Effector CD8-positive, alpha-beta T cell (primary cell): ENCODE results near the gene DNAJB6.

Source experiments
- DNase-seq: peaks from one replicate; lab custom pipeline; 2025; lab: John Stamatoyannopoulos, UW

DNAJB6 gene

DNA sequence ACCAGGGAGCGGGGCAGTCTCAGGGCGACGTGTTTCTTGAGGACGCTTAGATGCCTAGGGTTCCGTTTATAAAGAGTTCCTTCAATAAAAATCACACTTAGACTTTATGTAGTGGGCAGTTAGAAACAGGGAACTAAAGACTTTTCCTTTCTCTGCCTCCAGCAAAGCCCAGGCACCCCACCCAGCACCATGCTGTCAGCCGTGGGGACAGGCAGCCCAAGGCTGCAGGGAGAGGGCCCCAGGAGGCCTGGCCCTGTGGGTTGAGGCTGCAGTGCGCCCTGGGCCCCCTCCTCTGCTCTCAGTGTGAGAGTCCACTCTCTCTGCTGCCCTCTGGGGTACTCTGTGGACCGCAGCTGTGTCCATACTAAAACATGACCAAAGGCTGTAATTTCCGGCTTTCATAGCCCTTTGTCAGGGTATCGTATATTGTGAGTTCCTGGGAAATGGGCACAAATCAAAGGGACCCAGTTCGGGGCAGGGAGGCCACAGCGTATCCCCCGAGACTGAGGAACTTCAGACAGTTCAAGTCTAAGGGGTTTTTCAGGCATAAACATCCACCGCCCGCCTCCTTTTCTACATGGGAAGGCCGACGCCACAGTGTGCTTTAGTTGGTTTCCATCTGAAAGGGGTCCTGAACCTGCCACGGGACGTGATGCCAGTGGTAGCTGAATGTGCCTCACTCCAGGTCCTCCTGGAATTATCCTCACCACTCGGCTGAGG, 59.7 kb downstream of the DNAJB6 start:
- DNase-seq: no peak

GRCh38 chr7:157397036-157397720, 60.4 kb downstream of the DNAJB6 start:
- no peak for DNase-seq

DNA sequence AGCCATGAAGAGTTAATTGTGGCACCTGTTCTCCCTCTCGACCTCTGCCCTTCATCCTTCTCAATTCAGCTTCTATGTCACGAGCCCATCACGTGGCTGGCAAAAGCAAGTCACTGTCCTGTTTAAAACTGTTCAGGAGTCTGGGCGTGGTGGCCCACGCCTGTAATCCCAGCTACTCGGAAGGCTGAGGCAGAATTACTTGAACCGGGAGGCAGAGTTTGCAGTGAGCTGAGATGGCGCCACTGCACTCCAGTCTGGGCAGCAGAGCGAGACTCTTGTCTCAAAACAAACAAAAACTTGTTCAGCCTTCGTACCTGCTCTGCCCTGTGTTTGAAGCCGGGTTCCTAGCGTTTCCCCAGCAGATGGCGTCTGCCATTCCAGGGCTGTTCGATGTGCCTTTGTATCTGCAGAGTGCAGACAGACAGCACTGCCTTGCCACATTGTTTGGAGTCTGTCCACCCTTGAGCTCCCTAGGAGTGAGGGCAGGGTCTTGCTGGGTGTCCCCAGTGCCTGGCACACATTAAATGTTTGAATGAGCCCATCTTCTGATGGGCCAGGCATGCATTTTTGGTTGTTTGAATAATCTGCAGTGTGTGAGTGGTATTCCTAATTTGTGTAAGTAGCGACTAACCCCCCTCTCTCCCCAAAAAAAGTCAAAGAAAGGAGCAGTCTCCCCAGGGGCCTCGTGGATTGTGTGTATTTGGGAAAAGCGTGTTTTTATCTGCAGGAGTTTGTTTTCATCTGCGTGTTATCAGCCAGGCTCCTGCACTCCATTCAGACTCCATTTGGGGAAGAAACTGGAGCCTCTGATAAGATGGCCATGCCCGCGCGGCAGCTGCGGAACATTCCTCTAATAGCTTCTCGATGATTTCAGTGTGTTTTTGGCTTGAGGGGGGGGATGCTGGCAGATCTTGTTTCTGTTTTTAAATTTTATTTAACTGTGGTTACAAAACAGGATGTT, 61.2 kb downstream of the DNAJB6 start:
- no peak for DNase-seq

DNA sequence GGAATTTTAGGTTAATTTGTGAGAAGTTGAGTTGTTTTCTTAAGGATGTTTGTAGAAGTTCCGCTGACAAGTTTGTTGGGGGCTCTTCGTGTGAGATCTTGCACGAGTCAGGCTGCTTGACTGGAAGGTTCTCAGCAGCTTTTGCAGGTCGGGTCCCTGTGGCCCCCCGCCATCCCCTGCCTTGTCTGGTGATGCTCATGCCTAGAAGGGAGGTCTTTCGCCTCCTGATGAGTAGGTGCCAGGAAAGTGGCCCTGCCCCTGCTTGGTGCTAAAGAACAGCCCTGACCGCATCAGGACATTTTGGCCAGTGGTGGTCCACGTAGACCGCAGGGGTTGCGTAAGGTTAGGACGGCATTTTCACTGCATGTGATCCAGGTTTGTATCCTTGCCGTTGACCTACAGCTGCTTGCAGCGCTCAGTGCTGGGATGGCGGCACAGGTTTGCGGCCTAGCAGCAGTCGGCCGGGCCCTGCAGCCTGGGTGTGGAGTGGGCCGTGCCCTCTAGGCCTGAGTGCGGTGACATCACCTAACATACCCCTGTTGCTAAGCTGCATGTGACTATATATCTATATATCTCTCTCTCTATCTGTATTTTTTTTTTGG, 62.4 kb downstream of the DNAJB6 start:
- DNase-seq: no peak

DNA sequence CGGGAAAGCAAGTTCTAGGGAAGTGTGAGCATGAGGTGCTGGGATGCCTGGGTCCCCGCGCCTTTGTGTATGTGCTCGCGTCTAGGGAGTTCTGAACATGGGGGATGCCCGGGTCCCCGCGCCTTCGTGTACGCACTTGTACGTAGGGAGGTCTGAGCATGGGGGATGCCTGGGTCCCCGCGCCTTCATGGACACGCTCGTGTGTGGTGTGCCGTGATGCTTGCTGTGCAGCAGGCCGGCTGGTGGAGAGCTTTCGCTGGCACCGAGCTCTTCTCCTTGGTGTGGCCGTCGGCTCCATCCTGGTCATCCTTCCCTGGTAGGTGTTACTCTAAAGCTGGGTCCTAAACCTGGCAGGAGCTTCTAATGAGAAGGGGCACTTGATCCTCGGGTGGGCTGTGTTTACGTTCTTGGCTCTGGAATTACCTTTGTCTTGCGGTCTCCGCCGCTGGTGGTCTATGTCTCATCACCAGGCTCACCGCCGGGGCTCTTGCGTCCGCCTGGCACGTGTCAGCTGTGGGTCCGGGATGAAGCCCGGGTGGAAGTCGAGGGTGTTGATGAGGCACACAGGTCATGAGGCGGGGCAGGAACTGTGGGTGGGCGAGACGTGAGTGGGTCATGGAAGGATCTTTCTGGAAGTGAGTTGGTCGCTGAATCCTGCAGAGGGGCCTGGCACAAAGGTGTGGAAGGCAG, 63.5 kb downstream of the DNAJB6 start:
- DNase-seq: no peak

DNA sequence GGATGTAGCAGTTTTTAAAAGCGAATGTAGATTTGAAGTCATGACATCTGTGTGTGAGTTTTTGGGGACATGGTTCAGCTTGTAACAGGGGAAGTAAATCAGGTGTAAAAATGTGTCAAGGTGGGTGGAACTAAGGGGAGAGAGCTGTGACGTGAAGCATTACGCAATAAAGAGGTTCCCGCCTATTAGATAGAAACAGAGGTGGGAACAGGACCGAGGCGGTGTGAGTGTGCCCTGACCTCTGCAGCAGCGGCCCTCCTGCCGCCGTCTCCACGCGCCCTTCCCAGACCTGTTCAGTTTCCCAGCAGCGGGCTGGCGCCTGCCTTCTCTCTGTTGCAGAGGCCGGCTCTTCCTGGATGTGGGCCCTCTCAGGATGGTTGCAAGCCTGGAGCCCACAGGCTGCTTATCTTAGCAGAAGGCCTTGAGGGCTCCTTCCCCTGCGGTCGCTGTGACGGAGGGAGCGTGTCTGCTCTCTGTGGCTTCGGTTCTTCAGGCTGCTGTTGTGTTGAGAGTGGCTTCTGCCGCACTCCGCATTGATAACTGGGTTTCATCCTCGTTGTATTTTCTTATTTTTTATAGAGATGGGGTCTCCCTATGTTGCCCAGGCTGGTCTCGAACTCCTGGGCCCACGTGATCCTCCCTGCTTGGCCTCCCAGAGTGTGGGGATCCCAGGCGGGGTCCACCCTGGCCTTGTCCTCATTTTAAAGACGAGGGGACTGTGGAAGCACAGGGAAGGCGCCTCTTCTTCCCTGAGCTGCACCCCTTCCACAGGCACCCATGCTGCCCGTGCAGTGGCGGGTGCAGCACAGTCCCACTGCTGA, 65.0 kb downstream of the DNAJB6 start:
- DNase-seq: no peak

- no peak for DNase-seq
Observed at GRCh38 chr7:157402388-157402703, 65.5 kb downstream of the DNAJB6 start.

DNA sequence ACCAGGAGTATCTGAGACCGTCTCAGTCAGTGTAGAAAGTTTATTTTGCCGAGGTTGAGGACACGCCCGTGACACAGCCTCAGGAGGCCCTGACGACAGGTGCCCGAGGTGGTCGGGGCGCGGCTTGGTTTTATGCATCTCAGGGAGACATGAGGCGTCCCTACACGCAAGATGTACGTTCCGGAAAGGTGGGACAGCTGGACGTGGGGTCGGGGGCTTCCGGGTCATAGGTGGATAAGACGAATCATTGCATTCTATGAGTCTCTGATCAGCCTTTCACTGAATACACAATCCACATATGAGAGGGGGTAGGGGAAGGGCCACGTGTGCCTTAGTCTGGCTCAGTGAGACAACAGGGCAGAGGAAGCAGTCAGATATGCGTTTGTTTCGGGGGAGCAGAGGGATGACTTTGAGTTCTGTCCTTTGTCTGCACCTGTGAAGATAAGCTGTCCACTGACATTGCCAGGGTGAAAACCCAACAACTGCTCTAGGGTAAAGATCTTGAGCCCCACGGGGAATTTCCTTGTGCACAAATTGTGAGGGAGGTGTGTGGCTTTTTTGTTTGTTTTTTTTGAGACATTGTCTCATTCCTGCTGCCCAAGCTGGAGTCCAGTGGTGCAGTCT, 66.2 kb downstream of the DNAJB6 start:
- DNase-seq: no peak

- DNase-seq: no peak
Observed at GRCh38 chr7:157403646-157404401, 67.0 kb downstream of the DNAJB6 start.

- DNase-seq: no peak
Observed at GRCh38 chr7:157404845-157405481, 68.2 kb downstream of the DNAJB6 start.

- DNase-seq: no peak
Observed at GRCh38 chr7:157405501-157405900, 68.7 kb downstream of the DNAJB6 start.

DNA sequence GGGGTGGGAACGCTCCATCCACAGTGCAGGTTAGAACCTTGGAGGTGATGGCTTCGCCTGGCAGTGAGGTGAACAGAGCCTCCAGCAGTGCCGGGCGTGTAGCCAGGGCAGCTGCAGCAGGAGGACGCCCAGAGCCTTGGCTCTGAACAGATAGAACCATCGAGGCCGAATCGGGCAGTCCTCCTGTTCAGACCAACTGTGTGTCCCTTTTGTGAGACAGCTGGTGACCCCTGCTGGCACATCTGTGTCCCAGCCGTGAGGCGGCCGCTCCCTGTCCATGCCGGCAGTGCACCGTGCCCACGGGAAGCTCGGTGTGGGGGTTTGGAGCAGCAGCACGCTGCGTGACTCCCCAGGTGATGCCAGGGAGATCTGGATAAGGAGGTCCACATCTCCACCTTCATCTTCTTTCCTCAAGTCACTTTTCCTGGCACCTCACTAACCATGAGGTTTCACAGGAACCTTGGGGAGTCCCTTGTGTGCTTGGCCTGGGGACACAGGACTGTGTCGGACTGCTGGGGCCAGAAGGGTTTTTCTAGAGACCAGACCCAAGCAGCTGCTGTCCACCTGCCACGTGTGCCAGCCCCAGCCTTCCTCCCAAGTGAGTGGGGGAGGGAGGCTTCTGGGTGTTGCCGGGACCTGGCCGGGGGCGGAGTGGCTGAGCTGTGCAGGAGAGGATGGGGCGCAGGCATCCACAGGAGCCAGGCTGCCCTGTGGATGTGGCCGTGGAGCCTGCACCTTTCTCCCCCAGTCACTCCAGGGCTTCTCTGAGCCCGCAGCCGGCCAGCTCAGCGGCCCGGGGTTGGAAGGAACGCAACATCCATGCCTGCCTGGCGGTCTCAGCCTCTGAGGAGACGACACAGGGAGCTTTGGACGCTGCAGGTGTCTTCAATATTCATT, 69.4 kb downstream of the DNAJB6 start:
- no peak for DNase-seq

DNA sequence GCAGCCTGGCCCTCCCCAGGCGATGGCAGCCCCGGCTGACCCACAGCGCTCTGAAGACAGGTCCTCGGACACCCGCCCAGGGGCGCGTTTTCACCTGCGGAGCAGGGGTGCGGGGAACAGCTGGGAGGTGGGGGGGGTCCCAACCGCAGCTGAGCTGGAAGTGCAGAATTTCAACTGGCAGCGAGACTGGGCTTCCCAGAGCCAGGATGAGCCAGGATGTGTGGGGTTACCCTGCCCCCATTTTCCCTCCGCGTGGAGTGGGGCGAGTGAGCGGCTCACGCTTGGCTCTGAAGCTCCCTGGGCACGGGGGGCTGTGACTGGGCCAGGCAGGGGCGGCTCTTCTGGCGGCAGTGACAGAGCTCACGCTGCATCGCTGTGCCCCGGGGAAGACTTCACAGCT, 70.2 kb downstream of the DNAJB6 start:
- no peak for DNase-seq

GRCh38 chr7:157407512-157408257, 70.9 kb downstream of the DNAJB6 start:
- DNase-seq: no peak

DNA sequence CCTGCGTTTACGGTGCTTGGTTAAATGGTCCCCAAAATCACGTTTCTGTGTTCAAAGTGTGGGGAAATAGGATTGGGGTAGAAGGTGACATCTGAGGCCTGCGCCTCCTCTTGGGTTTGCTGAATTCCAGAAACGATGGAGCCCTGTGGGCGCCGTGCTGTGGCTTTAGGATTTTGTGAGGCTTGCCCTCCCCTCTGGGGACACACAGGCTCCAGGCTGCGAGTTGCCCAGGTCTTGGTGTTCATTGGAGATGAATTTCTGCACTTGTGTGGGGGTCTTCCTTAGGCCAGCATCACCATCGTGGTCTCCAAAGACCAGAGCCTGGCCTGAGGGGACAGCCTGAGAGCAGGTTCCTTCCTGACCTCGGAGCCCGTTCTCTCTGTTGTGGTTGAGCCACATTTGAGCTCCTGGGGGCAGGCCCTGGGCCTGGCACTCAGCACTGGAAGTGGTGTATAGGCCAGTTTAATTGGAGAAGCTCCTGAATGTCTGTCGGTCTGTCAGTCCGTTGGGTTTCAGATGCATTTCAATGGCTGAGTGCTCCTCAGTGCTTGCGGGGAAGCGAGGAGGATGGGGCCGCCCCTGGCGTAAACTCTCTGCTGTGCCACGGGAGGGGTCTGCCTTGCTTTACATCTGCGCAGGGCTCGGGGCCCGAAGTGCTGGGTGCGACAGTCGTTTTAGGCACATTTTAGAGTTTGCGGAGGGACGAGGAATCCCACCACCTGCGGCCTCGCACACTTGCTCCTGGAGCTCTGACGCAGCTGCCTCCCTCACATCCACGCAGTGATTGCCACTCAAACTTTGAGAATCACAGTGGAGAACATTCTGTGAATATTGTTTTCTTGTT, 71.7 kb downstream of the DNAJB6 start:
- no peak for DNase-seq

DNA sequence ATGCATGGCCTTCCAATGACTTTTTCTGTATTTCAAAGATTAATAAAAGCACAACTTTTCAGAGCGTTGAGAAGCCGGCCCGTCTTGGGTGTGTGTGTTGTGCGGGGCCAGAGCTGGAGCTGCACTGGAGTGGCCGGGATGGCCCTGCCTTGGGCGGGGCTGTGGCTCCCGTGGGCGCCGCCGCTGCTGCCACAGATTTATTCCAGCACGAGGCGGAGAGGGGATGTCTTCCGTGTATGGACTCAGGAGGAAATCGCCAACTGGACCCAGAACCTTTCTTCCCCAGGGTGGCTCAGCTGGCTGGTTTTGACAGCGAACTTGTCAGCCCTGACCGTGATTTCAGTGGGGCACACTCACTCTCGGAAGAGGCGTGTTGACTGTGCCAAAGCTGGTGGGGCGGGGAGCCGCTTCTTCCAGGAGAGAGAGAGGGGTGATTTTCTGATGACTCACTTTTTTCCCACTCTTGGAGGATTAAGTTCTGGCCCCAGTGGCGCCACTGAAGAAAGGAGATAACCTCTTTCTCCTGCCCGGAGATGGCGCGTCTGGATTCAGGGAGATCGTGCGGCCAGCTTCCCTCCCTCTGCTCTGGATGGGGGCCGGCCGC, 72.4 kb downstream of the DNAJB6 start:
- DNase-seq: no peak
